ENCODE results near the gene ELFN2. TPM values are rescaled to one million over a fixed set of nuclear protein-coding genes. Genes with fewer than 3 reads are reported as not detected.

The ELFN2 gene
- total and polyA plus RNA-seq, 5 donors from 2014 or later = 0.44 TPM; not detected in 4

- DNase-seq (no peak), ATAC-seq (ENCODE audit: low read depth in 2 of 2) (no peak)
- Histone ChIP-seq H3K4me3 (ENCODE audit: low read depth, low read length) (no peak overlapping the region), H3K36me3 (ENCODE audit: control insufficient read depth, insufficient read depth, low read length) (no peaks in the 10 kb centered on the region), H3K4me1 (ENCODE audit: control insufficient read depth, insufficient read depth, low read length, poor library complexity, severe bottlenecking) (peaks cover 4% of the 10 kb centered on the region), H3K27me3 (ENCODE audit: control insufficient read depth, insufficient read depth, low read length) (peaks cover 9% of the 10 kb centered on the region), H3K27ac (ENCODE audit: insufficient read depth, low read length, poor library complexity, severe bottlenecking) (no peak overlapping the region), H3K9me3 (ENCODE audit: control insufficient read depth in 2 of 2, low read length in 2 of 2) (no peaks in the 10 kb centered on the region)
- Mint-ChIP-seq H3K4me3 (no peak overlapping the region), H3K36me3 (no peaks in the 10 kb centered on the region), H3K9me3 (peaks cover 0 to 2% (median 0%) of the 10 kb centered on the region in 7 donors), H3K27me3 (peaks cover 71% of the 10 kb centered on the region), H3K4me1 (peaks cover 0 to 2% (median 0%) of the 10 kb centered on the region in 4 donors), H3K27ac (no peak overlapping the region)
These were observed 102.3 kb downstream of the ELFN2 start for GRCh38 chr22:37325039-37325395.

DNA sequence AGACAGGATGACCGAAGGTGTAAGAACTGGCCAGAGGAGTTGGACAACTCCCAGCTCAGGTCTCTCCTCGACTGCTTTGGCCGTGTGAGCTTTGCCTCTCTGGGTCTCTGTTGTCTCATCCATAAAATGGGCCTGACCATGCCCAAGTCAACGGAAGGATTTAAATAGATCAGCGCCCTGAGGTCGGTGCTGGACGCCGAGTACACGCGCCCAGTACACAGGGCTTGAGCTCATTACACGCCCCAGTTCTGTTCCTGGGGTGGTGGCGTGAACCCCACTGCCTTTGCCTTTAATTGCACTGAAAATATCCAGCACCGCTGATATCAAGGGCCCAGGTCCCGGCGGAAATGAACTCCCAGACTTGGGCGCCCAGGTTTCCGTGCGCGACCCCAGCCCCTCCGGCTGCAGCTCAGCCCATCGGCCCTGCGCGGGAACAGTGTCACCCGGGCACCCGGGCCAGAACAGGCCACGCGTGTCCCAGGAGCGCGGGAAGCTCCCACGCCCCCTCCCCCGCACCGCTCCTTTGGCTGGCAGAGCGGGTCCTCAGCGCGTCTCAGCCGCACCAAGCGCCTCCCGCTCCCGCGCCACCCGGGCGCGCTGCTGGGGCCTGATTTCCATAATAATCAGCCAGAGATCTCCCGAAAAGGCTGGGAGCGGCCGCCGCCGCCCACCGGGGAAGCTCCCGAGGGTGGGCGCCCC, 102.8 kb downstream of the ELFN2 start:
- no peak for DNase-seq
- Histone ChIP-seq H3K4me1 (ENCODE audit: control insufficient read depth, insufficient read depth, low read length, poor library complexity, severe bottlenecking) (peaks cover 4% of the 10 kb centered on the region), H3K27me3 (ENCODE audit: control insufficient read depth, insufficient read depth, low read length) (peaks cover 9% of the 10 kb centered on the region), H3K27ac (ENCODE audit: insufficient read depth, low read length, poor library complexity, severe bottlenecking) (no peak overlapping the region), H3K36me3 (ENCODE audit: control insufficient read depth, insufficient read depth, low read length) (no peaks in the 10 kb centered on the region), H3K4me3 (ENCODE audit: low read depth, low read length) (no peak overlapping the region), H3K9me3 (ENCODE audit: control insufficient read depth in 2 of 2, low read length in 2 of 2) (no peaks in the 10 kb centered on the region)
- peaks cover 0 to 1% (median 0%) of the 10 kb centered on the region in 7 donors for H3K9me3 Mint-ChIP-seq
- no peaks in the 10 kb centered on the region for H3K36me3 Mint-ChIP-seq
- no peak overlapping the region for H3K4me3 Mint-ChIP-seq
- no peak overlapping the region for H3K27ac Mint-ChIP-seq
- H3K4me1 Mint-ChIP-seq = peaks cover 0 to 2% (median 0%) of the 10 kb centered on the region in 4 donors
- ATAC-seq (ENCODE audit: low read depth in 2 of 2) = no peak
- peaks cover 67% of the 10 kb centered on the region for H3K27me3 Mint-ChIP-seq

- no peak overlapping the region for H3K27ac ChIP-seq (ENCODE audit: insufficient read depth, low read length, poor library complexity, severe bottlenecking)
- peaks cover 0 to 2% (median 0%) of the 10 kb centered on the region in 7 donors for H3K9me3 Mint-ChIP-seq
- H3K27ac Mint-ChIP-seq = no peak overlapping the region
- DNase-seq (no peak), ATAC-seq (ENCODE audit: low read depth in 2 of 2) (no peak)
- no peaks in the 10 kb centered on the region for H3K36me3 Mint-ChIP-seq
- H3K4me3 Mint-ChIP-seq = no peak overlapping the region
- H3K4me3 ChIP-seq (ENCODE audit: low read depth, low read length) = no peak overlapping the region
- H3K27me3 ChIP-seq (ENCODE audit: control insufficient read depth, insufficient read depth, low read length) = peaks cover 6% of the 10 kb centered on the region
- H3K36me3 ChIP-seq (ENCODE audit: control insufficient read depth, insufficient read depth, low read length) = no peaks in the 10 kb centered on the region
- no peaks in the 10 kb centered on the region for H3K9me3 ChIP-seq (ENCODE audit: control insufficient read depth in 2 of 2, low read length in 2 of 2)
- peaks cover 0 to 17% (median 4%) of the 10 kb centered on the region in 4 donors for H3K4me1 Mint-ChIP-seq
- peaks cover 33% of the 10 kb centered on the region for H3K27me3 Mint-ChIP-seq
- H3K4me1 ChIP-seq (ENCODE audit: control insufficient read depth, insufficient read depth, low read length, poor library complexity, severe bottlenecking) = peaks cover 16% of the 10 kb centered on the region
These were observed 106.3 kb downstream of the ELFN2 start for GRCh38 chr22:37320726-37321677.

DNA sequence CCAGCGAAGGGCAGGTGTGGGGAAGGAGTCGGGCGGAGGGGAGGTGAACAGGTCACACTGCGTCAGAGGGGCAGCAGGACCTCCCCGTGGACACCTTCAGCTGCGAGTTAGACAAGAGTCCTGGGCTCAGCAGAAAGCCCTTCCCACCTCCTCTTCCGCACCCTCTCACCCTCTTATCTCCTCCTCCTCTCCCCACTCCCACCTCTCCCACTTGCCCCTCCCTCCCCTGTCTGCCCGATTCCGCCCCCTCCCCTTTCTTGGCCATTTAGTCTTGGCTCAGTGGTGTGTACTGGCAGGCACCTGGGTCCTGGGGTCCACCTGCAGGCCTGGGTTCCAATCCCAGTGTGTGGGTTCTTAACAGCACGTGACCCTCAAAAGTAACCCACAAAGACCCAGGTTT, 107.8 kb downstream of the ELFN2 start:
- Histone ChIP-seq H3K36me3 (ENCODE audit: control insufficient read depth, insufficient read depth, low read length) (no peaks in the 10 kb centered on the region), H3K9me3 (ENCODE audit: control insufficient read depth in 2 of 2, low read length in 2 of 2) (no peaks in the 10 kb centered on the region), H3K27me3 (ENCODE audit: control insufficient read depth, insufficient read depth, low read length) (peaks cover 5% of the 10 kb centered on the region), H3K4me1 (ENCODE audit: control insufficient read depth, insufficient read depth, low read length, poor library complexity, severe bottlenecking) (peaks cover 22% of the 10 kb centered on the region), H3K27ac (ENCODE audit: insufficient read depth, low read length, poor library complexity, severe bottlenecking) (no peak overlapping the region), H3K4me3 (ENCODE audit: low read depth, low read length) (no peak overlapping the region)
- peaks cover 0 to 2% (median 0%) of the 10 kb centered on the region in 7 donors for H3K9me3 Mint-ChIP-seq
- H3K27me3 Mint-ChIP-seq = peaks cover 25% of the 10 kb centered on the region
- no peak overlapping the region for H3K4me3 Mint-ChIP-seq
- H3K36me3 Mint-ChIP-seq = no peaks in the 10 kb centered on the region
- DNase-seq = no peak
- H3K27ac Mint-ChIP-seq = no peak overlapping the region
- no peak for ATAC-seq (ENCODE audit: low read depth in 2 of 2)
- H3K4me1 Mint-ChIP-seq = peaks cover 0 to 33% (median 8%) of the 10 kb centered on the region in 4 donors

DNA sequence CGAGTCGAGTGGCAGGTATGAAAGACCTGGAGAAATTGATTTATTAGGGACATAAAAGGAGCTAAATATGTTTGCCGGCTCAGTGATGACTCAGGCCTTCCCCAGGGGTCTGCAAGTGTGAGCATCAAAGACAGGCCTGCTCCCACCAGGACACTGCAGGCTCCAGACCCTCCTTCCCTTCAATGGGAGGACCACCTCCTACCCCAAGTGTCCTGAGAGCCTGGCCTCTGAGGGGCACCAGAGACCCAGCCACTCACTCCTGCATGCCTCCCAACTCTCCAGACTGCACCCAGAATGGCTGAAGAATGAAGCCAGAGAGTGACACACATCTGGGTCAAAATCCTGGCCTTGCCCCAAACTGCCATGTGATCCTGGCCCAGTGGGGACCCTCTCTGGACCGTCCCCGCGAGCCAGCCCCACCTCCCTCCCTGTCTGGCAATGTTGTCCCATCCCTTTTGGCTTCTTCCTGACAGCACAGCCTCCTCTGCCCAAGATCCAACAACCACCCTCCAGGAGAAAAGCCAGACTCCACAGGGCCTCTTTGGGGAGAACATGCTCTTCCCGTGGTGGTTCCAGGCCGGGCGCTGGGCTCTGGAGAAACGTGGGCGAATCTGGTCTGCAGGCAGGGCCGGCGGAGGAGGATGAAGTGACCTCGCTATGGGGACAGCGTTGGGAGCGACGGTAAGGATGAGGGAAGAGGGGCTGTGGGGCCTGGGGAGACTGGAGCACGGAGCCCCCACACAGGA, 108.7 kb downstream of the ELFN2 start:
- peaks cover 18% of the 10 kb centered on the region for H3K27me3 Mint-ChIP-seq
- peaks cover 0 to 2% (median 0%) of the 10 kb centered on the region in 7 donors for H3K9me3 Mint-ChIP-seq
- H3K4me3 Mint-ChIP-seq = no peak overlapping the region
- Histone ChIP-seq H3K4me3 (ENCODE audit: low read depth, low read length) (no peak overlapping the region), H3K27ac (ENCODE audit: insufficient read depth, low read length, poor library complexity, severe bottlenecking) (no peak overlapping the region), H3K36me3 (ENCODE audit: control insufficient read depth, insufficient read depth, low read length) (peaks cover 8% of the 10 kb centered on the region), H3K9me3 (ENCODE audit: control insufficient read depth in 2 of 2, low read length in 2 of 2) (no peaks in the 10 kb centered on the region), H3K4me1 (ENCODE audit: control insufficient read depth, insufficient read depth, low read length, poor library complexity, severe bottlenecking) (peaks cover 27% of the 10 kb centered on the region), H3K27me3 (ENCODE audit: control insufficient read depth, insufficient read depth, low read length) (peaks cover 2% of the 10 kb centered on the region)
- ATAC-seq (ENCODE audit: low read depth in 2 of 2) (no peak), DNase-seq (no peak)
- no peak overlapping the region for H3K27ac Mint-ChIP-seq
- H3K4me1 Mint-ChIP-seq = peaks cover 0 to 37% (median 12%) of the 10 kb centered on the region in 4 donors
- no peaks in the 10 kb centered on the region for H3K36me3 Mint-ChIP-seq

Other genes starting within 250 kb of the ELFN2 start
- 13.6 TPM for gene C1QTNF6, start 239.2 kb downstream of the ELFN2 start, total RNA-seq
- gene C1QTNF6, start 239.2 kb downstream of the ELFN2 start, polyA plus RNA-seq = 1 to 10 TPM; 1.6 to 2.4 (median 2.1) TPM
- 4.3 TPM for gene SSTR3, start 215.0 kb downstream of the ELFN2 start, total RNA-seq
- 1 to 10 TPM; 2.5 to 4.4 (median 3.6) TPM for gene SSTR3, start 215.0 kb downstream of the ELFN2 start, polyA plus RNA-seq
- gene RAC2, start 183.2 kb downstream of the ELFN2 start, total RNA-seq = 537 TPM
- 1,000 to 10,000 TPM in 2 of 4 donors, 100 to 1,000 TPM in 2; 861 to 1,162 (median 988) TPM for gene RAC2, start 183.2 kb downstream of the ELFN2 start, polyA plus RNA-seq
- 153 TPM for gene CYTH4, start 145.0 kb downstream of the ELFN2 start, total RNA-seq
- gene CYTH4, start 145.0 kb downstream of the ELFN2 start, polyA plus RNA-seq = 10 to 100 TPM; 47.4 to 56.9 (median 48.9) TPM
- 148 TPM for gene MFNG, start 58.9 kb upstream of the ELFN2 start, total RNA-seq
- gene MFNG, start 58.9 kb upstream of the ELFN2 start, polyA plus RNA-seq = 100 to 1,000 TPM; 323 to 340 (median 327) TPM
- gene CARD10, start 91.9 kb upstream of the ELFN2 start, total RNA-seq = not detected
- not detected for gene CARD10, start 91.9 kb upstream of the ELFN2 start, polyA plus RNA-seq
- not detected for gene CDC42EP1, start 133.0 kb upstream of the ELFN2 start, total RNA-seq
- gene CDC42EP1, start 133.0 kb upstream of the ELFN2 start, polyA plus RNA-seq = not detected
- gene LGALS2, start 152.6 kb upstream of the ELFN2 start, total RNA-seq = not detected
- gene LGALS2, start 152.6 kb upstream of the ELFN2 start, polyA plus RNA-seq = under 1 TPM in 2 of 4 donors, not detected in 2; 0.41 to 0.49 TPM
- gene GGA1, start 181.4 kb upstream of the ELFN2 start, total RNA-seq = 69.7 TPM
- gene GGA1, start 181.4 kb upstream of the ELFN2 start, polyA plus RNA-seq = 10 to 100 TPM; 14.0 to 19.8 (median 16.8) TPM
- 126 TPM for gene SH3BP1, start 212.2 kb upstream of the ELFN2 start, total RNA-seq
- 10 to 100 TPM; 10.1 to 17.8 (median 16.2) TPM for gene SH3BP1, start 212.2 kb upstream of the ELFN2 start, polyA plus RNA-seq
- 2.0 TPM for gene PDXP, start 231.2 kb upstream of the ELFN2 start, total RNA-seq
- 1 to 10 TPM; 1.1 to 5.8 (median 3.4) TPM for gene PDXP, start 231.2 kb upstream of the ELFN2 start, polyA plus RNA-seq
- 209 TPM for gene LGALS1, start 248.2 kb upstream of the ELFN2 start, total RNA-seq
- gene LGALS1, start 248.2 kb upstream of the ELFN2 start, polyA plus RNA-seq = 100 to 1,000 TPM; 321 to 829 (median 545) TPM

Data from CD4-positive, CD25-positive, alpha-beta regulatory T cell (primary cell).